HEK293 (cell line): ENCODE measurements around the gene PRKAR2B.

ENCODE experiments used
- FEZF1 ChIP-seq: fragments of 450-650 bp; formaldehyde crosslinking; IDR thresholded peaks from 2 replicates; pipeline ENCODE4 v1.5.1; 2016; ENCODE audit warnings: missing biosample characterization, missing genetic modification characterization
- GLI4 ChIP-seq: fragments of 450-650 bp; formaldehyde crosslinking; IDR thresholded peaks from 2 replicates; pipeline ENCODE4 v1.5.1; 2016; ENCODE audit warnings: missing biosample characterization, missing genetic modification characterization
- GLIS1 ChIP-seq: fragments of 450-650 bp; formaldehyde crosslinking; IDR thresholded peaks from 2 replicates; pipeline ENCODE4 v1.5.1; 2016; ENCODE audit warnings: missing biosample characterization, missing genetic modification characterization
- GLIS2 ChIP-seq: fragments of 450-650 bp; formaldehyde crosslinking; IDR thresholded peaks from 2 replicates; pipeline ENCODE4 v1.5.1; 2016; ENCODE audit warnings: missing biosample characterization, missing genetic modification characterization
- HIC1 ChIP-seq: fragments of 450-650 bp; formaldehyde crosslinking; IDR thresholded peaks from 2 replicates; pipeline ENCODE4 v1.5.1; 2016; ENCODE audit warnings: missing biosample characterization, missing genetic modification characterization
- KLF1 ChIP-seq: fragments of 450-650 bp; formaldehyde crosslinking; IDR thresholded peaks from 2 replicates; pipeline ENCODE4 v1.5.1; 2016; ENCODE audit warnings: missing biosample characterization, missing genetic modification characterization
- PATZ1 ChIP-seq: fragments of 450-650 bp; formaldehyde crosslinking; IDR thresholded peaks from 2 replicates; pipeline ENCODE4 v1.5.1; 2016; ENCODE audit warnings: missing biosample characterization, missing genetic modification characterization
- PRDM1 ChIP-seq: fragments of 450-650 bp; formaldehyde crosslinking; IDR thresholded peaks from 2 replicates; pipeline ENCODE4; 2016; ENCODE audit warnings: missing biosample characterization, missing genetic modification characterization
- REST ChIP-seq: fragments of 450-650 bp; formaldehyde crosslinking; IDR thresholded peaks from 2 replicates; pipeline ENCODE4 v1.5.1; 2016; ENCODE audit warnings: missing biosample characterization, missing genetic modification characterization
- ZBTB7A ChIP-seq: fragments of 450-650 bp; formaldehyde crosslinking; IDR thresholded peaks from 2 replicates; pipeline ENCODE4 v1.5.1; 2016; ENCODE audit warnings: low read depth, missing biosample characterization, missing genetic modification characterization
- ZFP41 ChIP-seq: fragments of 450-650 bp; formaldehyde crosslinking; IDR thresholded peaks from 2 replicates; pipeline ENCODE4 v1.5.1; 2016; ENCODE audit warnings: missing biosample characterization, missing genetic modification characterization, borderline replicate concordance
- ZNF155 ChIP-seq: fragments of 450-650 bp; formaldehyde crosslinking; IDR thresholded peaks from 2 replicates; pipeline ENCODE4 v1.5.1; 2016; ENCODE audit warnings: missing biosample characterization, missing genetic modification characterization
- ZNF169 ChIP-seq: fragments of 450-650 bp; formaldehyde crosslinking; IDR thresholded peaks from 2 replicates; pipeline ENCODE4 v1.5.1; 2016; ENCODE audit warnings: missing biosample characterization, missing genetic modification characterization
- ZNF2 ChIP-seq: fragments of 450-650 bp; formaldehyde crosslinking; IDR thresholded peaks from 2 replicates; pipeline ENCODE4 v1.5.1; 2016; ENCODE audit warnings: missing biosample characterization, missing genetic modification characterization
- ZNF221 ChIP-seq: fragments of 450-650 bp; formaldehyde crosslinking; IDR thresholded peaks from 2 replicates; pipeline ENCODE4 v1.5.1; 2017; ENCODE audit warnings: missing biosample characterization, missing genetic modification characterization, borderline replicate concordance
- ZNF223 ChIP-seq: fragments of 450-650 bp; formaldehyde crosslinking; IDR thresholded peaks from 2 replicates; pipeline ENCODE4 v1.5.1; 2016; ENCODE audit warnings: missing biosample characterization, missing genetic modification characterization
- ZNF26 ChIP-seq: fragments of 450-650 bp; formaldehyde crosslinking; IDR thresholded peaks from 2 replicates; pipeline ENCODE4 v1.5.1; 2016; ENCODE audit warnings: missing biosample characterization, missing genetic modification characterization
- ZNF274 ChIP-seq, 2 experiments: fragments of 200-500 bp in 1 of 2; fragments of 450-650 bp in 1 of 2; sonication (Bioruptor generic) in 1 of 2; formaldehyde crosslinking in 1 of 2; IDR thresholded peaks; 2 replicates each; pipeline versions ENCODE4 v1.5.1 to v1.6.1; 2014 to 2016; ENCODE audit warnings: borderline replicate concordance in 1 of 2, inconsistent platforms in 1 of 2, low read length in 1 of 2, missing biosample characterization in 1 of 2, missing genetic modification characterization in 1 of 2
- ZNF302 ChIP-seq: fragments of 450-650 bp; formaldehyde crosslinking; IDR thresholded peaks from 2 replicates; pipeline ENCODE4 v1.5.1; 2016; ENCODE audit warnings: missing biosample characterization, missing genetic modification characterization, low read depth
- ZNF335 ChIP-seq: fragments of 450-650 bp; formaldehyde crosslinking; conservative IDR thresholded peaks from 2 replicates; pipeline ENCODE4 v1.5.1; 2016; ENCODE audit warnings: missing biosample characterization, missing genetic modification characterization
- ZNF366 ChIP-seq: fragments of 450-650 bp; formaldehyde crosslinking; conservative IDR thresholded peaks from 2 replicates; pipeline ENCODE4 v1.5.1; 2016; ENCODE audit warnings: missing biosample characterization, missing genetic modification characterization
- ZNF501 ChIP-seq: fragments of 450-650 bp; formaldehyde crosslinking; IDR thresholded peaks from 2 replicates; pipeline ENCODE4 v1.5.1; 2016; ENCODE audit warnings: missing biosample characterization, missing genetic modification characterization
- ZNF530 ChIP-seq: fragments of 450-650 bp; formaldehyde crosslinking; IDR thresholded peaks from 2 replicates; pipeline ENCODE4 v1.5.1; 2016; ENCODE audit warnings: low read depth, missing biosample characterization, missing genetic modification characterization
- ZNF544 ChIP-seq: fragments of 450-650 bp; formaldehyde crosslinking; IDR thresholded peaks from 2 replicates; pipeline ENCODE4 v1.5.0; 2017; ENCODE audit warnings: missing biosample characterization, missing genetic modification characterization
- ZNF561 ChIP-seq: fragments of 450-650 bp; IDR thresholded peaks from 2 replicates; pipeline ENCODE4 v1.5.1; 2018; ENCODE audit warnings: missing biosample characterization, missing genetic modification characterization, borderline replicate concordance
- ZNF600 ChIP-seq: fragments of 450-650 bp; formaldehyde crosslinking; IDR thresholded peaks from 2 replicates; pipeline ENCODE4 v1.5.1; 2016; ENCODE audit warnings: missing biosample characterization, missing genetic modification characterization
- ZNF76 ChIP-seq: fragments of 450-650 bp; formaldehyde crosslinking; IDR thresholded peaks from 2 replicates; pipeline ENCODE4; 2016; ENCODE audit warnings: low read depth, missing biosample characterization, missing genetic modification characterization, borderline replicate concordance
- ZNF837 ChIP-seq: fragments of 450-650 bp; formaldehyde crosslinking; IDR thresholded peaks from 2 replicates; pipeline ENCODE4 v1.5.1; 2016; ENCODE audit warnings: missing biosample characterization, missing genetic modification characterization
- ZSCAN4 ChIP-seq: fragments of 450-650 bp; formaldehyde crosslinking; IDR thresholded peaks from 2 replicates; pipeline ENCODE4 v1.5.1; 2017; ENCODE audit warnings: missing biosample characterization, missing genetic modification characterization

The PRKAR2B gene

GRCh38 chr7:107168233-107169119, 124.0 kb downstream of the PRKAR2B start, which contains the start of gene HBP1 (continued):
- TF ChIP-seq ZNF501, result peak; percentile 68; the same call in 1 of the 2 replicates
- no peak for TF ChIP-seq ZNF223
- TF ChIP-seq ZNF366 (tag by site-specific recombination), result peak; percentile 89
- 0 out of 2 replicates have a peak, but pooled peaks have one; percentile 25 for TF ChIP-seq ZBTB7A (tag by site-specific recombination)
- TF ChIP-seq ZNF155 (tag by site-specific recombination), result no peak
- no peak for TF ChIP-seq ZNF274 (IDR thresholded peaks at IDR 0.05; ENCODE audit: low read length)
- TF ChIP-seq ZNF274 (tag by site-specific recombination; IDR thresholded peaks at IDR 0.05; ENCODE audit: borderline replicate concordance), result no peak
- TF ChIP-seq PRDM1 (tag by site-specific recombination), result peak; percentile 77; the same call in 1 of the 2 replicates
- peak; percentile 54; the same call in 1 of the 2 replicates for TF ChIP-seq ZNF561 (tag by site-specific recombination)
- peak; percentile 88 for TF ChIP-seq GLIS2 (tag by site-specific recombination)
- peak; percentile 77; the same call in 1 of the 2 replicates for TF ChIP-seq HIC1 (tag by site-specific recombination)
- no peak for TF ChIP-seq ZNF169
- TF ChIP-seq GLI4, result no peak
- no peak for TF ChIP-seq ZNF544
- TF ChIP-seq ZFP41, result no peak
- TF ChIP-seq FEZF1, result peak; percentile 41; the same call in 1 of the 2 replicates
- peak; percentile 97 for TF ChIP-seq ZNF76 (tag by site-specific recombination)
- TF ChIP-seq ZNF221 (tag by site-specific recombination), result 0 out of 2 replicates have a peak, but pooled peaks have one; percentile 49
- peak; percentile 89 for TF ChIP-seq ZNF2 (tag by site-specific recombination)
- TF ChIP-seq ZSCAN4 (tag by site-specific recombination), result no peak; the same call in 1 of the 2 replicates
- TF ChIP-seq GLIS1, result peak; percentile 97
- TF ChIP-seq ZNF335 (tag by site-specific recombination), result peak; percentile 7
- peak; percentile 86 for TF ChIP-seq KLF1 (tag by site-specific recombination)
- peak; percentile 89 for TF ChIP-seq PATZ1 (tag by site-specific recombination)
- no peak for TF ChIP-seq ZNF837 (tag by site-specific recombination)
- no peak for TF ChIP-seq ZNF302 (tag by site-specific recombination)
- no peak for TF ChIP-seq ZNF530 (tag by site-specific recombination)
- TF ChIP-seq ZNF600 (tag by site-specific recombination), result peak; percentile 90
- TF ChIP-seq REST (tag by site-specific recombination), result 0 out of 2 replicates have a peak, but pooled peaks have one; percentile 40
- no peak for TF ChIP-seq ZNF26
